ENCODE results near the gene TEX38.
A peak's percentile ranks its signal among the peaks of the same experiment; 100 is the strongest.
"Not testable (repeated sequence)": the region's sequence is repeated elsewhere in the genome, so short reads cannot be mapped to it uniquely, and the experiment has no call there.

The TEX38 gene

GRCh38 chr1:46653405-46653958 lies 18.2 kb upstream of the TEX38 start:
- in situ Hi-C loops (cut with HindIII; ENCODE audit: low pct_ligation_motif_present, low pct_unique_long_range_greater_than_20kb, low sequenced_read_pairs) = no loop called here
- no peak for DNase-seq

GRCh38 chr1:46654012-46654411 lies 17.6 kb upstream of the TEX38 start:
- no peak for DNase-seq
- in situ Hi-C loops (cut with HindIII; ENCODE audit: low pct_ligation_motif_present, low pct_unique_long_range_greater_than_20kb, low sequenced_read_pairs) = no loop called here

- DNase-seq; in situ Hi-C loops (cut with HindIII; ENCODE audit: low pct_ligation_motif_present, low pct_unique_long_range_greater_than_20kb, low sequenced_read_pairs): not testable (repeated sequence)
Measured at GRCh38 chr1:46654698-46655097, 17.0 kb upstream of the TEX38 start.

- in situ Hi-C loops (cut with HindIII; ENCODE audit: low pct_ligation_motif_present, low pct_unique_long_range_greater_than_20kb, low sequenced_read_pairs) = no loop called here
- no peak for DNase-seq
Measured at GRCh38 chr1:46655848-46656247, 15.8 kb upstream of the TEX38 start.

GRCh38 chr1:46656643-46657042 lies 15.0 kb upstream of the TEX38 start:
- DNase-seq = no peak
- in situ Hi-C loops (cut with HindIII; ENCODE audit: low pct_ligation_motif_present, low pct_unique_long_range_greater_than_20kb, low sequenced_read_pairs) = no loop called here

GRCh38 chr1:46657775-46658174 lies 13.9 kb upstream of the TEX38 start:
- no peak for DNase-seq
- in situ Hi-C loops (cut with HindIII; ENCODE audit: low pct_ligation_motif_present, low pct_unique_long_range_greater_than_20kb, low sequenced_read_pairs) = no loop called here

GRCh38 chr1:46659307-46659870 lies 12.3 kb upstream of the TEX38 start:
- no peak for DNase-seq
- in situ Hi-C loops (cut with HindIII; ENCODE audit: low pct_ligation_motif_present, low pct_unique_long_range_greater_than_20kb, low sequenced_read_pairs) = no loop called here

- DNase-seq; in situ Hi-C loops (cut with HindIII; ENCODE audit: low pct_ligation_motif_present, low pct_unique_long_range_greater_than_20kb, low sequenced_read_pairs): not testable (repeated sequence)
Measured at GRCh38 chr1:46660116-46660515, 11.5 kb upstream of the TEX38 start.

- DNase-seq; in situ Hi-C loops (cut with HindIII; ENCODE audit: low pct_ligation_motif_present, low pct_unique_long_range_greater_than_20kb, low sequenced_read_pairs): not testable (repeated sequence)
Measured at GRCh38 chr1:46662919-46663318, 8.7 kb upstream of the TEX38 start.

GRCh38 chr1:46665983-46666382 lies 5.7 kb upstream of the TEX38 start:
- in situ Hi-C loops (cut with HindIII; ENCODE audit: low pct_ligation_motif_present, low pct_unique_long_range_greater_than_20kb, low sequenced_read_pairs) = no loop called here
- no peak for DNase-seq

- in situ Hi-C loops (cut with HindIII; ENCODE audit: low pct_ligation_motif_present, low pct_unique_long_range_greater_than_20kb, low sequenced_read_pairs) = no loop called here
- DNase-seq = peak; percentile 64
Measured at GRCh38 chr1:46667782-46668760, 3.6 kb upstream of the TEX38 start, which contains the start of gene ATPAF1. Gene ATPAF1, minus strand, starts transcription at chr1:46668364. Its CDS starts 42 bp downstream, at chr1:46668322.

- in situ Hi-C loops (cut with HindIII; ENCODE audit: low pct_ligation_motif_present, low pct_unique_long_range_greater_than_20kb, low sequenced_read_pairs) = no loop called here
- no peak for DNase-seq
Measured at GRCh38 chr1:46670134-46670533, 1.5 kb upstream of the TEX38 start.

GRCh38 chr1:46672696-46673095 lies 1.0 kb downstream of the TEX38 start:
- in situ Hi-C loops (cut with HindIII; ENCODE audit: low pct_ligation_motif_present, low pct_unique_long_range_greater_than_20kb, low sequenced_read_pairs) = no loop called here

GRCh38 chr1:46673749-46674182 lies 2.1 kb downstream of the TEX38 start:
- no peak for DNase-seq
- in situ Hi-C loops (cut with HindIII; ENCODE audit: low pct_ligation_motif_present, low pct_unique_long_range_greater_than_20kb, low sequenced_read_pairs) = no loop called here

More at GRCh38 chr1:46672696-46673095, 1.0 kb downstream of the TEX38 start:
- DNase-seq = no peak

- in situ Hi-C loops (cut with HindIII; ENCODE audit: low pct_ligation_motif_present, low pct_unique_long_range_greater_than_20kb, low sequenced_read_pairs) = no loop called here
- DNase-seq = no peak
Measured at GRCh38 chr1:46675549-46676314, 4.1 kb downstream of the TEX38 start.

GRCh38 chr1:46676531-46676930 lies 4.9 kb downstream of the TEX38 start:
- in situ Hi-C loops (cut with HindIII; ENCODE audit: low pct_ligation_motif_present, low pct_unique_long_range_greater_than_20kb, low sequenced_read_pairs) = no loop called here
- no peak for DNase-seq

GRCh38 chr1:46677339-46677738 lies 5.7 kb downstream of the TEX38 start:
- DNase-seq = no peak
- in situ Hi-C loops (cut with HindIII; ENCODE audit: low pct_ligation_motif_present, low pct_unique_long_range_greater_than_20kb, low sequenced_read_pairs) = no loop called here

GRCh38 chr1:46679789-46680573 lies 8.3 kb downstream of the TEX38 start:
- in situ Hi-C loops (cut with HindIII; ENCODE audit: low pct_ligation_motif_present, low pct_unique_long_range_greater_than_20kb, low sequenced_read_pairs) = no loop called here
- DNase-seq = no peak

Data from ACHN (cell line).